GM12878 (cell line): Measurements from ENCODE around the gene KIAA1328. TPM values are rescaled to one million over a fixed set of nuclear protein-coding genes. Genes with fewer than 3 reads are reported as not detected.

Experiments used
- ATAC-seq: fragments of 200-7000 bp; cut with Tn5 transposase; 3 replicates; pipeline ENCODE4 v1.9.1; 2020; ENCODE audit warnings: mild to moderate bottlenecking, moderate library complexity
- BruUV-seq: library from RNA; stranded (reverse); fragments of 400-500 nt; replicated peaks from 2 replicates; lab custom pipeline; 2021; lab: Mats Ljungman, UMichigan
- CTCF ChIA-PET: fragments of 300-600 bp; sonication (Branson Sonifier 250); formaldehyde crosslinking; extraction: SDS; loops from one replicate; lab custom pipeline; 2021; ENCODE audit warnings: inconsistent platforms; lab: Yijun Ruan, JAX
- POLR2A ChIA-PET: fragments of 350-600 bp; formaldehyde crosslinking; extraction: SDS; loops from one replicate; lab custom pipeline; 2021; ENCODE audit warnings: inconsistent platforms; lab: Charles Lee
- RAD21 ChIA-PET: fragments of 300-600 bp; sonication (Branson Sonifier 250); formaldehyde crosslinking; loops from one replicate; lab custom pipeline; 2023; ENCODE audit warnings: antibody characterized with exemption; ENCODE audit not compliant: unreplicated experiment; lab: Charles Lee
- SMC1A ChIA-PET: fragments of 300-600 bp; sonication (Branson Sonifier 250); formaldehyde crosslinking; loops from one replicate; lab custom pipeline; 2023; ENCODE audit not compliant: unreplicated experiment, uncharacterized antibody; lab: Charles Lee
- DNase-seq: peaks from one replicate; pipeline ENCODE4 v3.0.0-alpha.2; 2011; ENCODE audit warnings: low read depth, low spot score
- FAIRE-seq: peaks from 3 replicates; lab custom pipeline; 2011; peaks lifted over from hg19 to GRCh38; lab: Jason Lieb, UNC
- H2AFZ ChIP-seq: 2 replicates; pipeline ENCODE4 v1.6.0; 2011; ENCODE audit warnings: low read depth, low read length, control low read depth; ENCODE audit not compliant: control insufficient read depth
- H3K27ac ChIP-seq: 2 replicates; pipeline ENCODE4 v1.5.1; 2011; ENCODE audit warnings: control low read depth; ENCODE audit not compliant: control insufficient read depth, insufficient read depth
- H3K27me3 ChIP-seq, 2 experiments: replicated peaks in 1 of 2; 2 replicates each; pipeline versions ENCODE4 v1.6.0 to v1.6.1; 2011; ENCODE audit warnings: low read length in 1 of 2; ENCODE audit not compliant: control insufficient read depth in 2 of 2, insufficient read depth in 2 of 2
- H3K36me3 ChIP-seq, 2 experiments: 2 replicates each; pipeline ENCODE4 v1.5.1; 2011; ENCODE audit warnings: low read length in 1 of 2; ENCODE audit not compliant: control insufficient read depth in 2 of 2, insufficient read depth in 2 of 2
- H3K4me1 ChIP-seq: 2 replicates; pipeline ENCODE4 v1.6.1; 2011; ENCODE audit warnings: mild to moderate bottlenecking, low read length, moderate library complexity, mixed read lengths; ENCODE audit not compliant: control insufficient read depth, insufficient read depth
- H3K4me2 ChIP-seq: 2 replicates; pipeline ENCODE4 v1.6.0; 2011; ENCODE audit warnings: control low read depth; ENCODE audit not compliant: control insufficient read depth, insufficient read depth
- H3K4me3 ChIP-seq: fragments of 200-600 bp; sonication (generic); 2 replicates; pipeline ENCODE4 v1.5.1; 2016
- H3K79me2 ChIP-seq: 2 replicates; pipeline ENCODE4 v1.6.0; 2011; ENCODE audit warnings: low read length; ENCODE audit not compliant: control insufficient read depth, insufficient read depth
- H3K9ac ChIP-seq: 2 replicates; pipeline ENCODE4 v1.8.0; 2011; ENCODE audit warnings: low read length, control low read depth, mixed read lengths; ENCODE audit not compliant: control insufficient read depth, insufficient read depth
- H3K9me3 ChIP-seq: replicated peaks from 3 replicates; pipeline ENCODE4 v1.5.1; 2011; ENCODE audit warnings: mild to moderate bottlenecking, low read length; ENCODE audit not compliant: control insufficient read depth, insufficient read depth
- H4K20me1 ChIP-seq: 2 replicates; pipeline ENCODE4 v1.6.0; 2011; ENCODE audit not compliant: control insufficient read depth, insufficient read depth
- ATF7 ChIP-seq: fragments of 450-650 bp; IDR thresholded peaks from 2 replicates; pipeline ENCODE4 v1.6.1; 2016; ENCODE audit warnings: low read depth, mild to moderate bottlenecking
- CBFB ChIP-seq: IDR thresholded peaks from 2 replicates; pipeline ENCODE4 v1.6.1; 2016; ENCODE audit warnings: antibody characterized with exemption, low read depth
- MXI1 ChIP-seq: fragments of 150-350 bp; IDR thresholded peaks from 2 replicates; pipeline ENCODE4 v1.6.1; 2011; ENCODE audit warnings: low read depth, mild to moderate bottlenecking, inconsistent platforms, low read length, improper control_type of control experiment
- TBL1XR1 ChIP-seq: IDR thresholded peaks from 2 replicates; pipeline ENCODE4 v1.6.1; 2012; ENCODE audit warnings: low read depth, low read length, improper control_type of control experiment
- WGBS: methylation state at CpG from one replicate; pipeline ENCODE4 v1.1.6; 2016; ENCODE audit warnings: low lambda C conversion rate; ENCODE audit not compliant: insufficient replicate concordance, insufficient coverage; ENCODE audit errors: missing lambda C conversion rate; 5-methylcytosine and 5-hydroxymethylcytosine counted together
- in situ Hi-C: fragments of 300-500 bp; cut with MboI; formaldehyde crosslinking; loops from 9 replicates; pipeline ENCODE4 v1.14.3; 2018; ENCODE audit warnings: mixed read lengths
- intact Hi-C: fragments of 100-400 bp; cut with micrococcal nuclease; formaldehyde crosslinking; loops from one replicate; pipeline ENCODE4 v1.14.2; 2022; ENCODE audit not compliant: unreplicated experiment
- polyA plus RNA-seq, 11 experiments: library from polyadenylated mRNA; depleted of rRNA in 4 of 11; unstranded in 6 of 11; stranded (reverse) in 5 of 11; fragments of >200 nt; fragmentation: Nextera tagmentation in 4 of 11; fragmentation: Illumina TruSeq in 1 of 11; extraction: Ambion mirVana in 4 of 11; extraction: Trizol in 1 of 11; gene quantifications; 1 replicate in 1 of 11; 2 replicates in 10 of 11; pipeline versions ENCODE4 v1.2.1 to v1.2.3, GENCODE V29; 2011 to 2016; ENCODE audit warnings: inconsistent platforms in 2 of 11, missing spikeins in 2 of 11, low read depth in 1 of 11
- total RNA-seq, 4 experiments: library from RNA; depleted of rRNA in 3 of 4; stranded (reverse); fragments of >200 nt in 3 of 4; fragmentation: Illumina TruSeq in 1 of 4; extraction: Trizol in 1 of 4; gene quantifications; 2 replicates each; pipeline versions ENCODE4 v1.2.1 to v1.2.3, GENCODE V29; 2013 to 2021
- TF ChIP-seq, protein P1 (sequence below): fragments of 450-650 bp; IDR thresholded peaks from 2 replicates; pipeline ENCODE4 v1.6.1; 2017; ENCODE audit warnings: mild to moderate bottlenecking, moderate library complexity

KIAA1328 gene
- total and polyA plus RNA-seq, 10 of the 15 experiments (the other 5 are each of a cell fraction or from before 2014, with no cell fraction given), result 3.1 to 7.1 (median 4.6) TPM

DNA sequence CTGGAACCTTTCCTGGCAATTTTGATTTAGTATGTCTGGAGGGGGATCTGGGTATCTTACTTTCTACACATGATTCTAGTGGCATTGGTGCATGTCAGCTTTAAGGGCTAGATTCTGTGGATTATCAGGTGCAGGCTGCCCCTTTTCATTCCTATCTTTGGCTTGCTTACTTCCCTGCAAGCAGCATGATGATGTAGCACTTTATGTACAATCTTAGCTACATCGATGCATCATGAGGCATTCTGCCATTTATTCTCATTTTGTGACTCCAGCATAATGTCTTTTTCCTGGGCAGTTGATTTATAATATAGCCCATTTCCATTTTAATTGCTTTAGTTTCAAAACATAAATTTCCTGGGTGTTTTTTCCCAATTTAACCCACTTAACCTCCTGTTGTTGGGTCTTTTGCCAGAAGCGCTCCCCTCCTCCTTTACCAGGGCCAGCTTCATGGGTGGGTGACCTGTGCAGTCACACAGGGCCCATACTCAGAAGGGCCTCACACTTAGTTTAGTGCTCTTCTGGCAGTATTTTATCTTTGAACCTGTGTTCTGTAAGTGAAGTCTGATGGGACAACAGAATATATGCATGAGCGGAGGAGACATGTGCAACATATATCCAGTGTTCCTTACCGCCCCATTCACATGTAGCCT, 36.2 kb upstream of the KIAA1328 start (continued):
- TF ChIP-seq, protein P1, sequence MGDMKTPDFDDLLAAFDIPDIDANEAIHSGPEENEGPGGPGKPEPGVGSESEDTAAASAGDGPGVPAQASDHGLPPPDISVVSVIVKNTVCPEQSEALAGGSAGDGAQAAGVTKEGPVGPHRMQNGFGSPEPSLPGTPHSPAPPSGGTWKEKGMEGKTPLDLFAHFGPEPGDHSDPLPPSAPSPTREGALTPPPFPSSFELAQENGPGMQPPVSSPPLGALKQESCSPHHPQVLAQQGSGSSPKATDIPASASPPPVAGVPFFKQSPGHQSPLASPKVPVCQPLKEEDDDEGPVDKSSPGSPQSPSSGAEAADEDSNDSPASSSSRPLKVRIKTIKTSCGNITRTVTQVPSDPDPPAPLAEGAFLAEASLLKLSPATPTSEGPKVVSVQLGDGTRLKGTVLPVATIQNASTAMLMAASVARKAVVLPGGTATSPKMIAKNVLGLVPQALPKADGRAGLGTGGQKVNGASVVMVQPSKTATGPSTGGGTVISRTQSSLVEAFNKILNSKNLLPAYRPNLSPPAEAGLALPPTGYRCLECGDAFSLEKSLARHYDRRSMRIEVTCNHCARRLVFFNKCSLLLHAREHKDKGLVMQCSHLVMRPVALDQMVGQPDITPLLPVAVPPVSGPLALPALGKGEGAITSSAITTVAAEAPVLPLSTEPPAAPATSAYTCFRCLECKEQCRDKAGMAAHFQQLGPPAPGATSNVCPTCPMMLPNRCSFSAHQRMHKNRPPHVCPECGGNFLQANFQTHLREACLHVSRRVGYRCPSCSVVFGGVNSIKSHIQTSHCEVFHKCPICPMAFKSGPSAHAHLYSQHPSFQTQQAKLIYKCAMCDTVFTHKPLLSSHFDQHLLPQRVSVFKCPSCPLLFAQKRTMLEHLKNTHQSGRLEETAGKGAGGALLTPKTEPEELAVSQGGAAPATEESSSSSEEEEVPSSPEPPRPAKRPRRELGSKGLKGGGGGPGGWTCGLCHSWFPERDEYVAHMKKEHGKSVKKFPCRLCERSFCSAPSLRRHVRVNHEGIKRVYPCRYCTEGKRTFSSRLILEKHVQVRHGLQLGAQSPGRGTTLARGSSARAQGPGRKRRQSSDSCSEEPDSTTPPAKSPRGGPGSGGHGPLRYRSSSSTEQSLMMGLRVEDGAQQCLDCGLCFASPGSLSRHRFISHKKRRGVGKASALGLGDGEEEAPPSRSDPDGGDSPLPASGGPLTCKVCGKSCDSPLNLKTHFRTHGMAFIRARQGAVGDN, result no peak

DNA sequence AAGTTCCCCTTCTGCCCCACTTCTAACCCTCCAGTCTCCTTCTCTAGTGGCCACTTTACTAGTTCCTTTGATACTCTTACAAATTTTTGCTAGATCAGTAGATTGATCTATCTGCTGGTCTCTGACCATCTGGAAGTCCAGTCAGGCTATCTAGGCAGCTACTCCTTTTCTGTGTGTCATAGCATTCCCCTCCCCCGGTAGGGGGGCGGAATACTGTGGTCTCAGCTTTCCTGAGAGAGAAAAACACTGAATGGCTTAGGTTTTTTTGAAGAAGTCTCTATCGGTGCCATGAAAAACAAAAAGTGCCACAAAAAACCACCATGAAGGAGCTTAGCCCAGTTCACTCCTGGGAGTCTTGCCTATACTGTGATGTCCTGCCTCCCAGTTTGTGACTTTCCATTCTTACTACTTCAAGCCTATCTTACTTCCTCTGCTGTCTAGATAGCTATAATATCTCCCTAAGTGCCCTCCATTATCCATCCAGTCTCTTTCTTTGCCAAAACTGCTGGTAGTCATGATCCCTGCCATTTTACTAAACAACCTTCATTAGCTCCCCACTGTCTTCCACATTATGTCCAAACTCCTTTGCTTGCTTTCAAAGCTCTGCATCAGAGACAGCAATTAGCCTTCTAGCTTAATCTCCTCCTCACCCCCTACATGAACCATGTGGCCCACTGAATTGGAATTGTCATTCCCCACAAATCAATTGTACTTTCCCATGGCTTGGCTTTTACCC, 30.0 kb upstream of the KIAA1328 start:
- POLR2A ChIA-PET, result no interaction called here
- intact Hi-C loops (no loop called here), in situ Hi-C loops (no loop called here)

More for the DNA sequence above, 30.0 kb upstream of the KIAA1328 start:
- no peaks in the 10 kb centered on the region for H3K79me2 ChIP-seq
- FAIRE-seq, result no peak
- no TSS peak for BruUV-seq
- WGBS, result 92% methylated on average over 3 of the region's 3 CpGs
- H3K27me3 ChIP-seq, result no peaks in the 10 kb centered on the region
- ChIA-PET CTCF (interaction anchor here (1.6 to 1.8 kb wide), 2 partner anchors 10 to 110 kb away, joined by 4 to 7 read pairs; no protein-coding TSS in a partner anchor), SMC1A (interaction anchor here (0.5 to 1.4 kb wide), 2 partner anchors 10 to 111 kb away, joined by 3 to 4 read pairs; no protein-coding TSS in a partner anchor), RAD21 (no interaction called here)
- H3K4me2 ChIP-seq, result no peak overlapping the region
- DNase-seq, result no peak
- TF ChIP-seq CBFB, result no peak
- TF ChIP-seq TBL1XR1, result no peak
- no peak for TF ChIP-seq MXI1
- no peak for TF ChIP-seq ATF7
- no peak overlapping the region for H2AFZ ChIP-seq
- no peak overlapping the region for H3K27ac ChIP-seq
- peaks cover 5 to 17% of the 10 kb centered on the region in 2 experiments; a peak in 3 of 4 replicates for H3K36me3 ChIP-seq
- H3K9ac ChIP-seq, result no peak overlapping the region
- H3K4me1 ChIP-seq, result no peaks in the 10 kb centered on the region
- no peak overlapping the region for H3K4me3 ChIP-seq
- no peaks in the 10 kb centered on the region for H3K9me3 ChIP-seq
- ATAC-seq, result no peak
- H4K20me1 ChIP-seq, result no peaks in the 10 kb centered on the region
